Left cardiac atrium (tissue), 4 donors: ENCODE results near the gene CSH2. TPM values are rescaled to one million over a fixed set of nuclear protein-coding genes. Genes with fewer than 3 reads are reported as not detected.
"Not testable (repeated sequence)": the region's sequence is repeated elsewhere in the genome, so short reads cannot be mapped to it uniquely, and the experiment has no call there.

Source experiments
- ATAC-seq, 2 donors: fragments of 200-7000 bp; cut with Tn5 transposase; one replicate each; pipeline ENCODE4 v1.9.1; 2020; ENCODE audit warnings: mild to moderate bottlenecking in 2 of 2, moderate library complexity in 2 of 2
- DNase-seq: peaks from one replicate; pipeline ENCODE4 v3.0.0-alpha.2; 2020
- intact Hi-C, 2 donors: fragments of 100-400 bp; cut with DNase I; formaldehyde crosslinking; loops; one replicate each; pipeline versions ENCODE4 v1.14.1 to v1.15.1; 2022 to 2023
- total RNA-seq, 2 donors: library from RNA; stranded (reverse); fragmentation: NEBNext Ultra II Directional; extraction: Animal tissue kit (Norgen Biotek cat#: 25700); gene quantifications; one replicate each; pipeline ENCODE4 v1.2.1, GENCODE V29; 2021
- donor health status: DM: no; HTN: yes; CAD: no.
- donor health status: DM: no; HTN: yes; CAD: no; lungs with severe emphysema.
- donor health status: DM: yes; HTN: yes; CAD: no.
- donor health status: Dilated cardiomyopathy.

Gene CSH2
- total RNA-seq, 2 donors from 2014 or later: not detected

DNA sequence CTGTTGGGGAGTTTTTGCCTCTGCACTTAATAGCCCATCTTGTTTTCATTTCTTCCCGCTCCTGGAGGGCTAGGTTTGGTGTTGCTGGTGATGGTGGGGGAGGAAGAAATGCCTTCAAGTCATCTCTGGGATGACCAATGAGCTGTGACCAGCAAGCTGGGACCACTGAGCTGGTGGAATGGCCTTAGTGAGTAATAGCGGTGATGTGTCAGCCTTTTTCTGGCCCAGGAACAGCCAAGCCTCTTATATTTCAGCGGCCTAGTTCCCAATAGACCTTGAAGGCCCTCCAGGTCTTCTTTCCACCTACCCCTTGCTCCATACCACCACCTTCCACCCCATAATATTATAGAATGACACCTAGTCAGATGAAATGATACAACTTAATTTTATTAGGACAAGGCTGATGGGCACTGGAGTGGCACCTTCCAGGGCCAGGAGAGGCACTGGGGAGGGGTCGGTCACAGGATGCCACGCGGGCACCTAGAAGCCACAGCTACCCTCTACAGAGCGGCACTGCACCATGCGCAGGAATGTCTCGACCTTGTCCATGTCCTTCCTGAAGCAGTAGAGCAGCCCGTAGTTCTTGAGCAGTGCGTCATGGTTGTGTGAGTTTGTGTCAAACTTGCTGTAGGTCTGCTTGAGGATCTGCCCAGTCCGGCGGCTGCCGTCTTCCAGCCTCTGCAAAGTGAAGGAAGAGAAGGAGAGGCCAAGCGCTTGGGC lies 1.7 kb downstream of the CSH2 start:
- intact Hi-C loops, DNase-seq, ATAC-seq: not testable (repeated sequence)

GRCh38 chr17:63870292-63870665 lies 3.2 kb downstream of the CSH2 start:
- ATAC-seq, intact Hi-C loops, DNase-seq: not testable (repeated sequence)

DNA sequence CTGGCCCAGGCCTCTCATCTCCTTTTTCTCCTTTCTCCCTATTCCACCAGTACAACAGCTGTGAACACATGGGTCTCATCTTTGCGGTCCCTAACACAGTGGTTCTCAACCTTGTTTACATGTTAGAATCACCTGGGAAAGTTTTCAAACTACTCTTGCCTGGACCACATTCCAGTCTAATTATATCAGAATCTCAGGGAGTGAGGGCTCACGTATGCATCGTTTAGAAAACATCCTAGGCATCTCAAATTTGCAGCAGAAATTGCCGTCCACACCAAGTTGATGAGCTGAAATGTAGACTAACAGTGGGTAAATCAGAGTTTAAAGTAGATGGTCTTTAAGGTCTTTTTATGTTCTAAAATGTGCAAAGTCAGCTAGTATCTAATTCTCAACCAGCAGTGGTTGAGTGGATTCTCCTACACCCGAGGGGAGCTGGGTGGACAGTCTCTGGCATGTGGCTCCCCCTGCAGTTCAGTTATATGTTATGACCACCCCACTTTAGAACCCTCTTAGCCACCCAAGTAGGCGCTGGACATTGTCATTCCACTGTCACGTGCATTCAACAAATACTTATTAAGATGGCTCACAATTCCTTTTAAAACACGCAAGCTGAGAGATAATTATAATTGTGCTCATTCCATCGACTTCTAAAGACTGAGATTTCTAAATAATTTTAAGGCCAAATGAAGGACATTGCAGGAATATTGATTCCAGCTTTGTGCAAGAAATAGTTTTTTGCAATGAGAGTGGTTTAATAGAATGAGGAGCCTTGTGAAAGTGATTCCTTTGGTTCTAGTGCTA lies 3.8 kb downstream of the CSH2 start:
- DNase-seq, intact Hi-C loops: not testable (repeated sequence)
- ATAC-seq: peak in 1 of 2 donors; percentile 31

DNA sequence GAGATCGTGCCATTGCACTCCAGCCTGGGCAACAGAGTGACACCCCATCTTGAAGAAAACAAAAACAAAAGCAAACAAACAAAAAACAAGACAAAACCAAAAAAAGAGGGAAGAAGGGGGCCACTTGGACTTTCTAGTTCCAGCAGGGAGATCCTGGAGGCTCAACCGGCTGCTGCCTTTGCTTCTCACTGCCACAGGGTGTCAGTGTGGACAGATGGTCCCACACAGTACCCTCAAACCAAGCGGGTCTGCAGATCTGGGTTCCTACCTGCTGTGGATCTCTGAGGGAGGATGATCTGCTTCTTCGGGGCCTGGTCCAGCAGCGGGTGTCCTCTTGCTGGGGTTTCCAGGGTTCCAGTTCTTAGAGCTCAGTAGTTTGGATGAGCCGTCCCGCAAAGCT lies 6.9 kb downstream of the CSH2 start:
- intact Hi-C loops, DNase-seq, ATAC-seq: not testable (repeated sequence)

- DNase-seq: no peak
- intact Hi-C loops: no loop called here
- no peak for ATAC-seq
Measured at GRCh38 chr17:63859257-63859656, 14.2 kb downstream of the CSH2 start.

- intact Hi-C loops, ATAC-seq, DNase-seq: not testable (repeated sequence)
Measured at GRCh38 chr17:63856425-63856824, 17.1 kb downstream of the CSH2 start.

- DNase-seq: no peak
- ATAC-seq: no peak
- intact Hi-C loops: no loop called here
Measured at GRCh38 chr17:63855185-63855584, 18.3 kb downstream of the CSH2 start.

DNA sequence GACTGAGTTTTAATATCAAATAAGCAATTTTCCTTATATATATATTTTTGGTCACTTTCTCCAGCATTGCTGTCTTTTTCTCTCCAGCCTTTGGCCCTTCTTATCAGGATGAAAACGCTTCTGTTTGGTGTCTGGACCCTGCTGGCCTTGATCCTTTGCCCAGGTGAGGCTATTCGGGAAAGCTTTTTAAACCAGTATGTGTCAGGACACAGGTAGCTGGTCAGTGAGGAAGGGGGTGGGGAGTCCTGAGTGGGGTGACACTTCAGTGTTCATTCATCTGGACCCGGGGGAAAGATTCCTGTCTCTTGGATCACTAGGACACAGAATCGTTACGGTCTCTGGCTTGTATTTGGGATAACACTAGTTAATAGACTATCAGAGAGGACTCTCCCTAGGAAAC lies 18.8 kb downstream of the CSH2 start:
- intact Hi-C loops: no loop called here
- DNase-seq: no peak
- ATAC-seq: no peak

- ATAC-seq (no peak), DNase-seq (no peak)
- intact Hi-C loops: no loop called here
Measured at GRCh38 chr17:63853260-63853659, 20.2 kb downstream of the CSH2 start.

- intact Hi-C loops: no loop called here
- ATAC-seq: no peak
- DNase-seq: no peak
Measured at GRCh38 chr17:63850401-63850800, 23.1 kb downstream of the CSH2 start.

DNA sequence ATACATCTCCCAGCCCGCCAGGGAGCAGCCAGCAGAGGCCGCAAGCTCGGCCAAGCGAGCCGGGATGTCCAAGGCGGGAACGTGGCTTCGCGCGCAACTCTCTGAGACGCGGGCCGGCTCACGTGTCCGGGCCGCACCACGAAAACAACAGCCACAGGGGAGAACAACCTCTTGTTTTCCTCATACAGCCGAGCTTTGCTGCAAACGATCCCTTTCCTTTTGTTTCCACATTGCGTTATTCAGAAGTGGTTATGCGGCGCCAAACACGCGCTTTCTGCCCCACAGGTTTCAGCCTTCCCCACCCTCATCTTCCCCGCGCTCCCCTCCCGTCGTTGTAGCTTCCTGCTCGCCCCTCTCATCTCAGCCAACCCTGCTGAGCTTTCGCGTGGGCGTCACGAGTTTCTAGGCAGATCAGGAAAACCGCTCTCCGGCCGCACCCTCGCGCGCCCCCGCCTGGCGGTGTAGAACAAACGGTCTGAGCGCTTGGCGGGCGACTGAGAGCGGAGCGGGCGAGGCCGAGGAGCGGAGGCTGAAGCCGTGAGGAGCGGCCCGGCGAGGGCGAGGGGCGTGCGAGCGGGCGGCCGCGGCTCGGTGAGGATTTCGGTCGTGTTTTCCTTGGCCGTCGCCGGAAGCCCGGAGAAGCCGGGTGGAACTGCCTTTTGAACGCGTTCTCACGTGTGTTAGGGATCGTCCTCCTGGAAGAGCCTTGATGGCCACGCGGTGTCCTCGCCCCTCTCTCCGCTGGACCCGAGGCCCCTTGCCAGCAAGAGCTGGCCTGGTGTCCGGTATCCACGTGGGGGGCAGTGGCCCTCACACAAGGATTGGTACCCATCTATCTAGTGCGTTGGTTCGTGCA lies 24.4 kb downstream of the CSH2 start:
- DNase-seq: peak; percentile 95
- ATAC-seq: peak; percentile 93 to 97
- intact Hi-C loops: no loop called here

GRCh38 chr17:63847525-63848249 lies 25.8 kb downstream of the CSH2 start:
- ATAC-seq (no peak), DNase-seq (no peak)
- intact Hi-C loops: no loop called here

GRCh38 chr17:63845509-63845908 lies 28.0 kb downstream of the CSH2 start:
- intact Hi-C loops: no loop called here
- no peak for ATAC-seq
- DNase-seq: no peak

GRCh38 chr17:63843910-63844677 lies 29.4 kb downstream of the CSH2 start:
- intact Hi-C loops: no loop called here
- no peak for DNase-seq

GRCh38 chr17:63843387-63843888 lies 30.0 kb downstream of the CSH2 start:
- intact Hi-C loops: not testable (repeated sequence)
- peak; percentile 83 for DNase-seq
- ATAC-seq: peak; percentile 20 to 21

More at GRCh38 chr17:63843910-63844677, 29.4 kb downstream of the CSH2 start:
- no peak for ATAC-seq

- ATAC-seq (peak; percentile 87 to 90), DNase-seq (peak; percentile 99)
- intact Hi-C loops: no loop called here
Measured at GRCh38 chr17:63842540-63843386, 30.7 kb downstream of the CSH2 start, which contains the start of gene SMARCD2. SMARCD2 (minus strand) TSS chr17:63842685; CDS start chr17:63842674, 11 bp downstream.

DNA sequence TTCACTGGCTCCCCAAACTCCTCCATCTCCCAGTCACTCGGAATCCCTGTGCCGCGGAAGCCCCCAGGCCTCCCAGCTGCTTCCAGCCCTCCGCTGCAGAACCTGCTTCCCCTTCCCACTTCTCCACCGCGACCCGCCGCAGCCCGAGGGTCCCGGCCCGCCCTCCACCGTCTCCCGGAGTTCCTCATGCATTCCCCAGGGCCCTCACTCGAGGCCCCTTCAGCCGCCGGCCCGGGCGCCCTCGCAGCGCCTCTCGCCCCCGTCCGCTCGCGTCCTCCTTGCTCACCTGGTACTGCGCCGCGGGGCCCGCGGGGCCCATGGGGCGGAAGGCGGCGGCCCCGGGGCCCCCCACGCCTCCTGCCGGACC lies 31.3 kb downstream of the CSH2 start:
- ATAC-seq (no peak), DNase-seq (peak; percentile 46)
- intact Hi-C loops: no loop called here
